Superior temporal gyrus (tissue), 1 donor: ENCODE measurements around the gene ROBO1.

Experiments used
- DNase-seq: peaks from one replicate; pipeline ENCODE4 v3.0.0-alpha.2; 2016; ENCODE audit errors: extremely low spot score

Gene ROBO1

GRCh38 chr3:78878789-78879188 is 889.0 kb downstream of the ROBO1 start:
- DNase-seq, result no peak

DNA sequence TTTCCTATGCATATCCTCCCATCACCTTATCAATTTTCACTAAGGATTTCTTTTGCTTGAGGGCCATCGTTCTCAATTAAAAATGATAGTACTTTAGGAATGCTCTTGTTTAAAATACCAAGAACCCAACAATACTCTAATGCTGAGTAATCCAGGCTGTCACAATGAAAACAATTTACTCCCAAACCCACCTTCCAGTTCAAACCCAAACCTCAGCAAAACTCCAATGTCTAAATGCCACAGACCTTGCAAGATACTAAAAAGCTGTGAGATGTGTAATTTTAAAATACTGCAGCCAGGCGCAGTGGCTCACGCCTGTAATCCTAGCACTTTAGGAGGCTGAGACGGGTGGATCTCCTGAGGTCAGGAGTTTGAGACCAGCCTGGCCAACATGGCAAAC is 889.8 kb downstream of the ROBO1 start:
- no peak for DNase-seq

DNA sequence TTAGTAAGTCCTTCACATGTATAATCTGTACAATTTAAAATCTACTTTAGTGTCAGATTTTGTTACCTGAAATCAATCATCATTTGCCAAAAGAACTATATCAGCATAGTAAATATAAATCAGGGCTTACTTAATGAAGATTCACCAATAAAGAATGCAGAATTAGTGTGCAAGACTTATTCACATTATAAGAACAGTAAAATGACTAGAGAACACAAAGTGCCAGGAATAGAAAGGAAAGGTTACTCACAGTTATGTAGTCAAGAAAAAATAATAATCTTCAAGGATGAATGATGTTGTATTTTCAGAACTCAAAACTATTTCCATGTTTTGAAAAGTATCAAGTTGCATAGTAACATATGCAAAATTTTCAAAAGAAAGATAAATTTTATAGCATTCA is 891.9 kb downstream of the ROBO1 start:
- no peak for DNase-seq

DNA sequence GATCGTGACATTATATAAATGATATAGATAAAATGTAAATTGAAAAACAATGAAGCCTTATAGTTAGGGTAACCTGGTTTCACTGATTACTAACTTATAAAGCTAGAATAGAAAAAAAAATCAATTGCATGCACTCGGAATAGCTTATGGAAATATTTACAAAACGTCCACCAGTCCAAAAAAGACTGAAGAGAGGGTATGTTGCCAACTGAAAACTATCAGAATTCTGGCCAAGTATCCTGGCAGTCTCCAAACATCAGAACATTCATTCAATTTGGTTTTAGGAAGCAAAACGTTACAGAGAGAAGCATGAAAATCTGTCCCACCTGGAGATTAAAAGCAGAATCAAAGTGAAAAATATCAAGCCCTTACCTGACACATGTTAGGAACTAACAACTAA is 892.4 kb downstream of the ROBO1 start:
- no peak for DNase-seq

GRCh38 chr3:78873641-78874040 is 894.2 kb downstream of the ROBO1 start:
- DNase-seq, result no peak

DNA sequence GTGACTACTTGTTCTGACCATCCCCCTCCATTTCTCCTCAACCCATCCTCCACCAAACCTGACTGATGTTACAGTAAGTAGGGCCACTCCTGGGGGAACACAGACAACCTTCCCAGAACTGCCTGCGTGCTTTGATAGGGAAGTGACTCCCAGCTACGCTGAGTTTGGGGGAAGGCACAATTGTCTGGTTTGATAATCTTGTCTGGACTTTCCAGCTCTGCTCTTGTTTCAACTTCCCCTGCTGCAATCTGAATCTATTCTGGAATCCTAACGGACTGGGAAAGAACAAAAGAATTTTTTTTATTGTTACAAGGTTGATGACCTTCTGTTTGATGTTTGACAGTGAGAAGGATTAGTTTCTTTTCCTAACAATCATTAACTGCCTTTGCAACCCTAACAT is 895.6 kb downstream of the ROBO1 start:
- peak; percentile 58 for DNase-seq

DNA sequence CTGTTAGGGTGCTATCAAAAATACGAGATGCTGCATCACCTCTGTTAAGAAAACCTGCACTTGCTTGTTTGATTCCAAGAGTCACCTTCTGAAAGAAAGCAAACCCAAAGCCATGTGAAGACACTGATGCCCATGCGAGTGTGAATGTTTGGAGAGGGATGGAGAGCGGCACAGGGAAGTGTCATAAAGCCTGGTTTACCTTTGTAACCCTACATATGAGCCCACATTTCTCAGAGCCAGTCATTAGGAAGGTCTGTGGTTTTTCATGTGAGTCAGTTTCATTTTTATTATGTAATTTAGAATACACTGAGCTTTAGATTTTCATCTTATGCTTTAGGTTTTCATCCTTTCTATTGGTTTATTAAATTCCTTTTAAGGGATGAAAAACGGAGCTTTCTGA is 896.8 kb downstream of the ROBO1 start:
- no peak for DNase-seq

- no peak for DNase-seq
Observed at GRCh38 chr3:78870484-78870883, 897.3 kb downstream of the ROBO1 start.

- no peak for DNase-seq
Observed at GRCh38 chr3:78868570-78868969, 899.2 kb downstream of the ROBO1 start.

DNA sequence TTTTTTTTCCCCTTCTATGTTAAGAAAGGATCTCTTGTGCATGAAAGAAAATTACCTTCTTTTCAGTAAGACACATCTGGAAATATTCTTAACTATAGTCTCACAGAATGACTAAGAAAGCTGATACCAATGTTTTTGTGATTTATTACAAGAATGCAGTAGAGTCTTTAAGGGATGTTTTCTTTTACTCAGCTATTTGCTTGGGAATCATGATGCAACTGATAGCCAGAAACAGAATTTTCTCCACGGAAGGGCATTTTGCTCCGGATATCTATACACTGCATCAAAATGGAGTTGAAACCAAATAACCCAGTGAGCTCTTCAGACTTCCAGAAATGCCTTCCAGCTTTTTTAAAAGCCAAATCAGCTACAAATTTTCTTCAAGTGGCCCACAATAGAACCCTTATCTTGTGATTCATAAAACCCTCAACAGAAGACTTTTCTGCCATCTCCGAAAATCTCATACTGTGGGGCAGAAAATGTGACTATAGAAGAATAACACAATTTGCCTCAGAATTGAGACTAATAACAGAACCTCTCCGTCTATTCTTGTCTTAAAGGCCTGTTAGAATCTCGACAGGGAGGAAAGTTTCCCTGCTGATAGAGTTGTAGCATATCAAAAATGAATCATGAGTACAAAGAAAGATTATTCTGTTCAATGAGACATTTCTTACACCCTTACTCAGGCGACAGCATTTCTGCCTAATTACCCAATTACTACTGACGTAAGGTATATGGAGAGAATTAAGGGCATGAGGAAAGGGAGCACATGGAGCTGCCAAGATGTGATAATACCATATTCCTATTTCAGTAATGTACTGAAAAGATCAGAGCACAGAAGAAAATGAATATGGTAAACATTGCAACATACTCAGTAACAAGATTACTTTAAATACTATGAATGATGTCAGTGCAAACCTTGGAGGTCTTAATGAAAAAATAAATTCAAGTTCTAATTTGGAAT is 900.1 kb downstream of the ROBO1 start:
- DNase-seq, result no peak

GRCh38 chr3:78863306-78864203 is 904.2 kb downstream of the ROBO1 start:
- DNase-seq, result no peak

- DNase-seq, result no peak
Observed at GRCh38 chr3:78861156-78861555, 906.6 kb downstream of the ROBO1 start.

DNA sequence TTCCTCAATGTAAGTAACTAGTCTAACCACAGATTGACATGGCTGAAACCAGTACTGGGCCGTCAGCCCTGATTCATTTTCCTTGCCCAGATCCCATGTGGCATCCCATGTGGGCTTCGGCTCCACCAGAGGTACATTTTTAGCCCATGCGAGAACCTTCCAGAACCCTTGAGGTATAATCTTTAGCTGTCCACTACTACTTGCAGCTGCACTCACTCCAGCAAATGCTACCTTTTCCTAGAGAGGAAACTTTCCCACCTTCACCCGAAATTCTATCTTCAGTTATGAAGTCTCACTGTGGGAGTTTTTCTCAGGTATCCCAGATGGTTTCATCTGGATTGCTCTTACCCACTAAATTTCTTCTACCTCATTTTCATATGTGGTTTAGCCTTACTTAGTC is 907.2 kb downstream of the ROBO1 start:
- no peak for DNase-seq

GRCh38 chr3:78858910-78859309 is 908.9 kb downstream of the ROBO1 start:
- DNase-seq, result no peak

- no peak for DNase-seq
Observed at GRCh38 chr3:78858174-78858573, 909.6 kb downstream of the ROBO1 start.

- no peak for DNase-seq
Observed at GRCh38 chr3:78857494-78858111, 910.2 kb downstream of the ROBO1 start.

GRCh38 chr3:78856164-78856563 is 911.6 kb downstream of the ROBO1 start:
- DNase-seq, result no peak

- no peak for DNase-seq
Observed at GRCh38 chr3:78855190-78855589, 912.6 kb downstream of the ROBO1 start.

GRCh38 chr3:78848392-78849288 is 919.2 kb downstream of the ROBO1 start:
- DNase-seq, result no peak

- DNase-seq, result no peak
Observed at GRCh38 chr3:78847603-78848002, 920.2 kb downstream of the ROBO1 start.

GRCh38 chr3:78847203-78847602 is 920.6 kb downstream of the ROBO1 start:
- no peak for DNase-seq
